HG02678 (cell line): ENCODE data around the gene SNX25.
A peak's percentile ranks its signal among the peaks of the same experiment; 100 is the strongest.

Source experiments
- ATAC-seq: cut with Tn5 transposase; IDR thresholded peaks from one replicate; pipeline ENCODE4 v1.9.1; 2021; ENCODE audit warnings: mild to moderate bottlenecking, moderate library complexity; ENCODE audit not compliant: unreplicated experiment

Gene SNX25

DNA sequence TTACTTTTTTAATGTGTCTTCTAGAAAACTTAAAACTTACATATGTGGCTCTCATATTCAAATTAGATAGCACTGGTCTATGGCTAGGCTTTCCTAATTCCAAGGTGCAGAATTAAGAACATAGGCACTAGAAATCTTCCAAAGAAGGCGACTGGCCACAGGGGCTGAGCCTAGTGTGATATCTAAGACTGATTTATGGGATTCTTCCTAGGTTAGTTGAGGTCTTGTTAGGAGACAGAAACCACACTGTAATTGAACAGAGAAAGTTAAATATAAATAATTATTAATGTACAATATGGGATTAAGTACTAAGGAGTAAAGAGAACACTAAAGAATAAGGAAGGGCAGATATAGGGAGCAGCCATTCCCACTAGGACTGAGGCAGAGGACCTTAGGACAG lies 48.3 kb downstream of the SNX25 start:
- ATAC-seq = no peak

DNA sequence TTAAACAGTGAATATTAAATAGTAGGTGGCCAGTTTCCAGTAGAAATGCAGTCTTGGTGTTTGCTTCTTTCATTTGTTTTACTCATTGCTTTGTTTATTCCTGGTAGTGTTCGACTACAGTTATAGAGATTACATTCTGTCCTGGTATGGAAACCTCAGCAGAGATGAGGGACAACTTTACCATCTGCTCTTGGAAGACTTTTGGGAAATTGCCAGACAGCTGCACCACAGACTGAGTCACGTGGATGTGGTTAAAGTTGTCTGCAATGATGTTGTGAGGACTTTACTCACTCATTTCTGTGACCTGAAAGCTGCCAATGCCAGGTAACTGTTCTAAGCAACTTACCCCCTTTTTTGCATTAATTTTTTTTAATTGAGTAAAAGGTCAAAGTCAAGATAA lies 49.3 kb downstream of the SNX25 start:
- peak; percentile 59 for ATAC-seq

DNA sequence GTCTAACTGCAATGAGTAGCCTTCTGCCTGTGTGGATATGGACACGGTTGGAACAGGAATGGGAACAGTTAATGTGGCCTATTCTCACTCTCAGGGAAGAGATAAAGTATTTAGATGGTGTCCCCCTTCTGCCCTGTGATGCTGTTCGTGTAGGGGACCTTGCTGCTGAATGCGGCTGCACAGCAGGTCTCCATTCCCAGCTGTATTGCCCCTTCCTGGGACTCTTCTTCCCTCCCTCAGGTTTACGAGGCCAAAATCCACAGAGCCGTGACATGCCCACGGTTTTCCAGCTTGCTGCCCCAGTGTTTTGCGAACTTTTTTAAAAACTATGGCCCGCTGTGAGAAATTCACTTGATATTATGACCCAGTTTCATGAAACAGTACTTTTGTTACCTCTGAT lies 50.3 kb downstream of the SNX25 start:
- no peak for ATAC-seq

DNA sequence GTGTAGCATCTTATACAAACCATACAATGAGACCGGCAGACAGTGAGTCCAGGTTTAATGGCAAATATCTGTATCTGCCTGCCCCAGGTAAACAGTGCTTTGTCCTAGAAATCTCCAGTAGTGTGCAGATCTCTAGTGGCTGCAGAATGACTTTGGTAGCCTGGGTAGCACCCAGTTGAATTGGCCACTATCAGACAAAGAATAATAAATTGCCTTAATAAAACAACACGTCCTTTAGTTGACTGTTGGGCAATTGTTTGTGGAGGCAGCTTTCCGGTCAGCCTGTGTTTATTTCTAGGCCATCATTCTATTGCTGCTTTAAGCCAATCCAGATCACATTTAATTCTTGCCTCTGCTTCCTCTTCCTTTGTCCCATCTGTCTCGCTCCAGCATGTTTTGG lies 52.5 kb downstream of the SNX25 start:
- no peak for ATAC-seq

GRCh38 chr4:185263419-185263818 lies 54.0 kb downstream of the SNX25 start:
- peak; percentile 58 for ATAC-seq

DNA sequence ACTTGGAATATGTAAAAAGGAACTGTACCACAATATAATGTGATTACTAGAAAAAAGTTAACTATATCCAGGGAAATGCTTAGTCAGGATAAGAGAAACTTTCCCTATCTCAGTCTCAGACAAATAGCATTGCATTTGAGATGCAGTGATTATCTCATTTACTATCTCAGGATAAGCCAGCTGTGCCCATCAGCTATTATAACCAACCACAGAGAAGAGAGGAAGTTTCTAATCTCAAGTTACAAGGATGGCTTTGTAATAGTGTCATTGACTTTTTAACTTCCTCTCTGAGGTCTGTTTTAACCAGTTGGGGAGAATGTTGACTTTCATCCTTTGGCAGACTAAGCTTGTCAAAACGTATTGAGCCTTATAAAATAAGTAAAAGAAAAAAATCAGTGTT lies 56.5 kb downstream of the SNX25 start:
- peak; percentile 87 for ATAC-seq

DNA sequence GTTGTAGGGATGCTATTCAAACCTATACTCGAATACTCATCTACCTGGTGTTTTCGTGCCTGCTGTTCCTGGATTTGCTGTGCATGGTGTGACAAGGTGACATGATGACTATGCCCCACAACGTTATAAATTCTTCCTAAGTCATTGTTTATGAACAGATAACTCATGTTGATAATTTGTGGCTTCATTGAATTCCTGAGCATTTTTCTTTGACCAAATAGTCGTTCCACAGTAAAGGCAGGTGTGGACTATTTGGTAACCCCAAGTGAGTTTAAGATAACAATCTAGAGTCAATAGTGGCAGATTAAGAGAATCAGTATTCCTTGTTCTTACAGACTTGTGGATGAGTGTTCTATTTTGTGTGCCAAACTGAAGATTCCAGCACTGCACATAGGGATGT lies 59.9 kb downstream of the SNX25 start:
- no peak for ATAC-seq

DNA sequence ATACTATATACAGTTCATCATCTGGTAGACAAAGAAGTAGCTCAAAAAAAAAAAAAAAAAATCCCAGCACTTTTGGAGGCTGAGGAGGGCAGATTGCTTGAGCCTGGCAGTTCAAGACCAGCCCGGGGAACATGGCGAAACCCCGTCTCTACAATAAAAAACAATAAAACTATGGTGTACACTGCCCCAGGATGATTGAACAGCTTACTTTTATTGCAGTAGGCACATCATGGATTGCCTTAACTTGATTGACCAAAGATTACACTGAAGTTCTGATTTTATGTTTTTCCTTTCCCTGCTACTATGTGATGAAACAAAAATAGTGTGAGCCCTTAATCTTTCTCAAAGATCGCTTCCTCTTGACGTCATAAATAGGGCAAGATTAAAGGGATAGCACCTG lies 60.6 kb downstream of the SNX25 start:
- no peak for ATAC-seq

DNA sequence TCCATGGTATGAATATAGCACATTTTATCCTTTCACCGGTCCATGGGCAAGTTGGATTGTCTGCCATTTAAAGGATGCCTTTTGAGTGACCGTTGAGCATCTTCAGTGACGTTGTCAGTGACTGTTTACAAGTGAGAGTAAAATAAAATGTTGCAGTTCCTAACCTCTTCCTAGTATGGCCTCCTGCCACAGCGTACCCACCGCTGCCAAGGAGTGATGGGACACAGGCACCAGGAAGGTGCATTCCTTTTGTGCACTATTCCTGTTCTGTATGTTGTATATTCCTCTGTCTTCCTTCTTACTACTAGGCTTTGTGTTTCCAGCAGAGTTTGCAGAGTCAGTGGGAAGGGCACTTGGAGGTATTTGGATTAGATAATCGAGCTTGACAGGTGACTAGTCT lies 61.5 kb downstream of the SNX25 start:
- no peak for ATAC-seq

GRCh38 chr4:185272245-185272644 lies 62.8 kb downstream of the SNX25 start:
- no peak for ATAC-seq

GRCh38 chr4:185275501-185275900 lies 66.1 kb downstream of the SNX25 start:
- ATAC-seq = no peak

- ATAC-seq = no peak
Measured at GRCh38 chr4:185276036-185276435, 66.6 kb downstream of the SNX25 start.

DNA sequence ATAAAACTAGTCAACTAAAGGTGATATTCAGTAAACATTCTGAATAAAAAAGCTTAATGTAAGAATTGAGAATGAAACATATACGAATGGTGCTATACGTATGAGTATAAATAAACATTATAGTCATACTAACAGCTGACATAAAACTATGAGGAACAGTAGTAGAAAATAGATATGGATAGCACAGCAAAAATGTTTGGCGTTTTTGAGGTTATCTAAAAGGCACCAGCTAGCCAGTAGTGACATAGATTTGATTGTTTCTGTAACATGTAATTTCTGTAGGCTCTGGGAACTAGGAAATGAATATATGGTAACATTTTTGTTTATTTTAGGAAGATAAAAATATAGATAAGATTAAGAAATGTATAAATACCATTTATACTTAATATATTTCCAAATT lies 69.3 kb downstream of the SNX25 start:
- no peak for ATAC-seq

DNA sequence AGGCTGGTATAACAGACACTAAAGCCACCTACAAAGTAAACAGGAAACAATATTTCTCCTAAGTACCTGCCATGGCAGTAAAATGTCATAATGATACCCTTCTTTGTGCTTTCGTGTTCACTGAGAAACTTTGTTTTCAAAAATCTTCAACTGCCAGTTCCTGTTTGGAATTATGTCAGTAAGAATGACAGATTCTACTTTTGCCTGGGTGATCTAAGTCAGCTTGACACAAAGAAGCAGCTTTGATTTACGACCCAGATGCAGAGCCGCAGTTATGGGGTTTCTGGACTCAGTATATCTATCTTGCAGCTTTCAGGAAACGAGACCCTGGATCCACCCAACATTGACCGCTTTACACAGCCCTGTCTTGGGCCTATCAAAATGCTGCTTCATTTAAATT lies 71.2 kb downstream of the SNX25 start:
- ATAC-seq = no peak

- no peak for ATAC-seq
Measured at GRCh38 chr4:185282968-185283367, 73.6 kb downstream of the SNX25 start.

GRCh38 chr4:185283723-185284122 lies 74.3 kb downstream of the SNX25 start:
- no peak for ATAC-seq

- ATAC-seq = no peak
Measured at GRCh38 chr4:185285632-185286393, 76.4 kb downstream of the SNX25 start.

- no peak for ATAC-seq
Measured at GRCh38 chr4:185286571-185286970, 77.2 kb downstream of the SNX25 start.

- no peak for ATAC-seq
Measured at GRCh38 chr4:185287031-185287430, 77.6 kb downstream of the SNX25 start.

- no peak for ATAC-seq
Measured at GRCh38 chr4:185290018-185290607, 80.7 kb downstream of the SNX25 start.

- no peak for ATAC-seq
Measured at GRCh38 chr4:185290656-185291055, 81.3 kb downstream of the SNX25 start.

DNA sequence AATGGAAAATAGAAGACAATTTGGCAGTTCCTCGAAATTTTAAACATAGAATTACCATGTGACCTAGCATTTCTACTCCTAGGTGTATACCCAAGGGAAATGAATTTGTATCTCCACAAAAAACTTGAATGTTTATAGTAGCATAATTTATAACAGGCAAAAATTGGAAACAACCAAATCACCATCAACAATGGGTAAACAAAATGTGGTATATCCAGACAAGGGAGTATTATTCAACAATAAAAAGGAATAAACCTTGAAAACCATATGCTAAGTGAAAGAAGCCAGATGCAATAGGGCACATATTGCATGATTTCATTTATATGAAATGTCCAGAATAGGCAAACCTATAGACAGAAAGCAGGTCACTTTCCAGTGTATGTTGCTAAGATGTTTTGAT lies 83.8 kb downstream of the SNX25 start:
- no peak for ATAC-seq
